Karpas-422 (cell line): ENCODE data around the gene DDX49. TPM values are rescaled to one million over a fixed set of nuclear protein-coding genes. Genes with fewer than 3 reads are reported as not detected.

ENCODE experiments used
- total RNA-seq: library from RNA; depleted of rRNA; stranded (reverse); fragments of >200 nt; shearing (Covaris generic); gene quantifications from 2 replicates; pipeline ENCODE4 v1.2.3, GENCODE V29; 2014; ENCODE audit warnings: low replicate concordance; rRNA removed

The DDX49 gene
- total RNA-seq, 1 experiment from 2014 or later: 49.3 TPM

Other genes starting within 250 kb of the DDX49 start
- 3.7 and 5.5 TPM in 2 replicates for gene CRTC1, start 236.0 kb upstream of the DDX49 start, total RNA-seq
- not detected in 2 replicates for gene COMP, start 128.4 kb upstream of the DDX49 start, total RNA-seq
- gene UPF1, start 87.8 kb upstream of the DDX49 start, total RNA-seq: 30.6 and 85.5 TPM in 2 replicates
- not detected in 2 replicates for gene CERS1, start 23.6 kb upstream of the DDX49 start, total RNA-seq
- 145 and 153 TPM in 2 replicates for gene COPE, start 328 bp upstream of the DDX49 start, total RNA-seq
- 0.90 TPM in 1 of 2 replicates, not detected in the other for gene HOMER3, start 21.5 kb downstream of the DDX49 start, total RNA-seq
- 71.7 and 74.1 TPM in 2 replicates for gene SUGP2, start 113.8 kb downstream of the DDX49 start, total RNA-seq
- 25.1 and 43.6 TPM in 2 replicates for gene ARMC6, start 113.9 kb downstream of the DDX49 start, total RNA-seq
- 4.5 and 6.2 TPM in 2 replicates for gene SLC25A42, start 144.3 kb downstream of the DDX49 start, total RNA-seq
- gene TMEM161A, start 218.8 kb downstream of the DDX49 start, total RNA-seq: 24.9 and 58.5 TPM in 2 replicates